GM10266 (cell line): ENCODE measurements around the gene PHF21B.
"Not testable (repeated sequence)": the region's sequence is repeated elsewhere in the genome, so short reads cannot be mapped to it uniquely, and the experiment has no call there.

Experiments
- DNase-seq: peaks from one replicate; pipeline ENCODE4 v3.0.0; 2012; ENCODE audit errors: extremely low spot score
- CTCF ChIP-seq: IDR thresholded peaks from 2 replicates; pipeline ENCODE4 v1.5.1; 2012; ENCODE audit warnings: mild to moderate bottlenecking, low read depth; ENCODE audit not compliant: control insufficient read depth, insufficient read depth; ENCODE audit errors: missing control alignments

The PHF21B gene

DNA sequence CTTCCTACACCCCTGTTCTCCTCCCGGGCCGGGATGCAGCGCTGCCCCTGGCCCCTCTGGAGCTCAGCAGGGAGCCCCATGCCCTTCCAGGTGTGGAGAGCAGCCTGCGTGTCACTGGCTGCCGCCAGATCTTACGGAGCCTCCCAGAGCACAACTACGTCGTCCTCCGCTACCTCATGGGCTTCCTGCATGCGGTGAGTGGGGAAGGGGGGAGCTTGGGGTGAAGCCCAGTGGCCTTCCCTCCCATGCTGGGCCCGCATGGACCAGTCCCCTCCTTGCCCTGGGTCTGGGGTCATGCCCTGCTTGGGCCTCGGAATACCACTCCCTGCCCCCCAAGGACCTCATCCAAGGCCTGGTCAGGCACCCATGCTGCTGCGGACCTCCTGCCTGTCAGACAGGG, 150.2 kb downstream of the PHF21B start:
- no peak for TF ChIP-seq CTCF
- no peak for DNase-seq

DNA sequence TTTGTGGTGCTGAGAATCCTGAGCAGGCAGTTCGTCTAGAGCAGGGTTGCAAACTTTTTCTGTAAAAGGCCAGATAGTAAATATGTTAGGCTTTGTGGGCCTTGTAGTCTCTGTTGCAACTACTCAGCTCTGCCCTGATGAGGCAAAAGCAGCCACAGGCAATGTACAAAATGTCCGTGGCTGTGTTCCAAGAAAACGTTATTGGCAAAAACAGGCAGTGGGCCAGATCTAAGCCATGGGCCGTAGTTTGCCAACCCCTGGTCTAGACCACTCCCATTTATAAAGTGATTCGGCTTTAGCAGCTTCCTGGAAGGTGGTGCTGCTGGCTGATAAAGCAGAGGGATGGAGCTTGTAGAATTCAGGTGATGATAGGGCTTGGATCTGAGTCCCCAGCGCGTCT, 151.0 kb downstream of the PHF21B start:
- DNase-seq, result not testable (repeated sequence)

DNA sequence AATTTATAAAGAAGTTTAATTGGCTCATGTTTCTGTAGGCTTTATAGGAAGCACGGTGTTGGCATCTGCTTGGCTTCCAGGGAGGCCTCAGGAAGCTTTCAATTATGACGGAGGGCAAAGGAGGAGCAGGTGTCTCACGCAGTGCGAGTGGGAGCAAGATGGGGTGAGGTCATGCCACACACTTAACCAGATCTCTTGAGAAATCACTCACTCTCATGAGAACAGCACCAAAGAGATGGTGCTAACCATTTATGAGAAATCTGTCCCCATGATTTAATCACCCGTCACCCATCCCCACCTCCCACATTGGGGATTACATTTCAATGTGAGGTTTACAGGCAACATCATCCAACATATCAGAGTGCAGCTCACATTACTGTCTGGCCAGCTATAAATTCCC, 153.9 kb downstream of the PHF21B start:
- no peak for TF ChIP-seq CTCF

GRCh38 chr22:44854641-44855040, 155.2 kb downstream of the PHF21B start:
- DNase-seq, result not testable (repeated sequence)

More for the DNA sequence above, 153.9 kb downstream of the PHF21B start:
- DNase-seq, result no peak

- no peak for TF ChIP-seq CTCF
- DNase-seq, result no peak
These were observed 158.9 kb downstream of the PHF21B start for GRCh38 chr22:44850946-44851345.

GRCh38 chr22:44848791-44849420, 160.9 kb downstream of the PHF21B start:
- no peak for DNase-seq
- TF ChIP-seq CTCF, result no peak

DNA sequence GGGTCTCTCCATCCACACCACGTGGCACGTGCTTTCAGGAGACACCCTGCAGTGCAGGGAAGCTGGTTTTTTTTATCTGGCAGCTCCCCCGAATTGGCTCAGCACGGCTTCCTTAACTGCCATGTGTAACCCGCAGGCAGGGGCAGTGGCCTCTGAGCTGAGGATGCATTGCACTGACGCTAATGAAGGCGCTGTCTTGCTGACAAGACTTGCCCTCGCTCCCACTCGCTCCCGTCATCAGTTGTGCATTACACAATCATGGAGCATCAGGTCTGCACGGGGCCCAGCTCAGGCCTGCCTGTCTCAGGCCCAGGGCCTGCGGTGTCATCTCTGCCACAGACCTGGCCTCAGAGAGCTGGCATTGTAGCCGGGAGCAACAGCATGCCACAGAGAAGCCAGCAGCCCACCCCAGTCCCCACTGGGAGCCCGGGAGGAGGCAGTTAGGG, 161.5 kb downstream of the PHF21B start:
- DNase-seq, result no peak
- TF ChIP-seq CTCF, result no peak

DNA sequence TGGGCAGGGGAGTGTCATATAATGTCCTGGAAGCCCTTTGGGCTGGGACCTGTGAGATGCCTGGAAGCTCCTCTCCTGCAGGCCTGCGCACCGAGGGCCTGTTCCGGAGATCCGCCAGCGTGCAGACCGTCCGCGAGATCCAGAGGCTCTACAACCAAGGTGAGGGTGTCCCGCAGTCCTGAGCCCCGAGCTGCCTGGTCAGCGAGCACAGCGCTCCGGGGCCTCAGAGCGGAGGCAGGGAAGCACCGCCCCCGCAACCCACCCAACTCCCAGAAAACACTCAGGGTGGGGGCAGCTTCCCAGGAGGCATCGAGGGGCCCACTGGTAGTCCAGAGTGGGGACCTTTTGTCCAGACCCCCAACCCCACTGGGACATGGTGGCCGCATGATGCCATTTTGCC, 161.9 kb downstream of the PHF21B start:
- TF ChIP-seq CTCF, result no peak
- no peak for DNase-seq
